C4-2B (cell line): ENCODE results near the gene NAIF1.

Experiments
- H3K27ac ChIP-seq: fragments of 450-650 bp; 2 replicates; pipeline ENCODE4 v1.5.1; 2017
- ZFX ChIP-seq: fragments of 450-650 bp; IDR thresholded peaks from 2 replicates; pipeline ENCODE4 v1.6.1; 2017
- TF ChIP-seq, protein P1 (sequence below): fragments of 450-650 bp; conservative IDR thresholded peaks from 2 replicates; pipeline ENCODE4 v1.5.1; 2017; ENCODE audit warnings: mild to moderate bottlenecking

NAIF1 gene

DNA sequence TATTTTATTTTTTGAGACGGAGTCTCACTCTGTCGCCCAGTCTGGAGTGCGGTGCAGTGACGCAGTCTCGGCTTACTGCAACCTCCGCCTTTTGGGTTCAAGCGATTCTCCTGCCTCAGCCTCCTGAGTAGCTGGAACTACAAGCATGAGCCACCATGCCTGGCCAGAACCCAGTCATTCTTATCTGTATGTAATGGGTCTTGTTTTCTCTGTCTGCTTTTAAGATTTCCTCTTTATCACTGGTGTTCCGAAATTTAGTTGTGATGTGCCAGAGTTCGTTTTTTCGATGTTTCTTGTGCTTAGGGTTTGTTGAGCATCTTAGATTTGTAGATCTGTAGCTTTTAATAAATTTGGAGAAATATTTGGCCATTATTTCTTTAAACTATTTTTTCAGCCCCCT is 20.1 kb upstream of the NAIF1 start:
- no peak overlapping the region for H3K27ac ChIP-seq
- TF ChIP-seq, protein P1, sequence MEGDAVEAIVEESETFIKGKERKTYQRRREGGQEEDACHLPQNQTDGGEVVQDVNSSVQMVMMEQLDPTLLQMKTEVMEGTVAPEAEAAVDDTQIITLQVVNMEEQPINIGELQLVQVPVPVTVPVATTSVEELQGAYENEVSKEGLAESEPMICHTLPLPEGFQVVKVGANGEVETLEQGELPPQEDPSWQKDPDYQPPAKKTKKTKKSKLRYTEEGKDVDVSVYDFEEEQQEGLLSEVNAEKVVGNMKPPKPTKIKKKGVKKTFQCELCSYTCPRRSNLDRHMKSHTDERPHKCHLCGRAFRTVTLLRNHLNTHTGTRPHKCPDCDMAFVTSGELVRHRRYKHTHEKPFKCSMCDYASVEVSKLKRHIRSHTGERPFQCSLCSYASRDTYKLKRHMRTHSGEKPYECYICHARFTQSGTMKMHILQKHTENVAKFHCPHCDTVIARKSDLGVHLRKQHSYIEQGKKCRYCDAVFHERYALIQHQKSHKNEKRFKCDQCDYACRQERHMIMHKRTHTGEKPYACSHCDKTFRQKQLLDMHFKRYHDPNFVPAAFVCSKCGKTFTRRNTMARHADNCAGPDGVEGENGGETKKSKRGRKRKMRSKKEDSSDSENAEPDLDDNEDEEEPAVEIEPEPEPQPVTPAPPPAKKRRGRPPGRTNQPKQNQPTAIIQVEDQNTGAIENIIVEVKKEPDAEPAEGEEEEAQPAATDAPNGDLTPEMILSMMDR, result no peak
- no peak for TF ChIP-seq ZFX

DNA sequence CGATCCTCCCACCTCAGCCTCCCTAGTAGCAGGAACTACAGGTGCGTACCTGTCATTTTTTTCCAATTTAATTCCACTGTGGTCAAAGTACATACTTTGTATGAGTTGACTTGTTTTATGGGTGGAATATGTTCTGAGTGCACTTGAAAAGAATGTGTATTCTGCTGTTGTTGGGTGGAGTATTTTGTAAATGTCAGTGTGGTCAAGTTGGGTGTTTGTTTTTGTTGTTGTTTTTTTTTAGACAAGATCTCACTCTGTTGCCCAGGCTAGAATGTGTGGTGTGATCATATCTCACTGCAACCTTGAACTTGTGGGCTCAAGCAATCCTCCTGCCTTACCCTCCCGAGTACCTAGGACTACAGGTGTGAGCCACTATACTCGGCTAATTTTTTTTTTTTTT is 18.8 kb upstream of the NAIF1 start:
- H3K27ac ChIP-seq, result no peak overlapping the region
- no peak for TF ChIP-seq ZFX

DNA sequence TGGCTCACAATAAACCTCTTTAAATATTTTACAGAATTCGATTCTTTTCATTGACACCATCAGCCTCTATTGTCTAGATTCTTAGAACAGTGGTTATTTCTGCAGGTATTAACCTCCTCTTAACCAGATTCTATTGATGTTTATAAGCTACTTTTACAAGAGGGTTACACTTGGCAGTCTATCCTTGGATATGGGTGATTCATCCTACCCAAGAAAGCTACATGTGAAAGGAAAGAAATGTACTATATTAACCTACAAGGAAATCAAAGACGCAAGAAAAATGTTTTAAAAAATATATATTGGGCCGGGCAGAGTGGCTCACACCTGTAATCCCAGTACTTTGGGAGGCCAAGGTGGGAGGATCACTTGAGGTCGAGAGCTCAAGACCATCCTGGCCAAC is 17.6 kb upstream of the NAIF1 start:
- TF ChIP-seq ZFX, result no peak
- TF ChIP-seq, protein P1, result no peak
- no peak overlapping the region for H3K27ac ChIP-seq

DNA sequence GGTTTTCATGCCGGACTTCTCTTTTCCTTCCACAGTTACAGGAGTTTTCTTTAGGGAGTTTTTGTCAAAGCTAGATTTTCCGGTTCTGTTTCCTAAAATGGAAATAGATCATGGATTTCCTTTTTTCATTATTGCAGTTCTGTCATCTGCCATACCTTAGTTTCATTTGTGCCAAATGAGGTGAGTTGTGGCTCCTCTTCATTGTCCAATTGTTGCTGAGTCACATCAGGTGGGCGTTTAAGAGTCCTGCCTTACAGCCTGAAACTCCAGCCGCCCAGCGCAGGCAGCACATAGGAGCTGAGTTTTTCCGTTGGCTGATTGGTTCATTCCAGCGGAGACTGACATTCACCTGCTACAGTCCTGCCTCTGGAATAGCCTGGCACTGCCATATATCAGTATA is 15.0 kb upstream of the NAIF1 start:
- H3K27ac ChIP-seq, result peak overlapping the region; percentile 13; the same call in 1 of the 2 replicates
- no peak for TF ChIP-seq ZFX
- TF ChIP-seq, protein P1, result no peak

DNA sequence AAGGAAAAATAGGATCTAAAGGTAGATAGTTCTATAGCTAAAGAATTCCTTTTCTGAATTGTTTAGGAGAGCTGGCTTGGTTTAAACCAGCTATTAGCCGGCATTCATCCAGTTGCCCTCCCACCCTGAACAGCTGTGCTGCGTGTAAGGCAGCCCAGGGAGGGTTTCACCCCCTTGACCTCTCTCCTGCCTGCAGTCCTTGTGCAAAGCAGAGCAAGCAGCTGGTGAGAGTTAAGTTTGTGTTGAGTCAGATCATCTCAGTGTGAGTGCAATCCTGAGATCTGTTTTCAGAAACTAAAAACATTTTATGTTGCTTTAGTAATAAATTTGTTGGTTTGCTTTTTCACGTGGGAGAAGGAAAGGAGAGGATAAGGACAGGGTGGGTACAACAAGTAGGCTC is 13.9 kb upstream of the NAIF1 start:
- H3K27ac ChIP-seq, result peak overlapping the region; percentile 30
- TF ChIP-seq, protein P1, result no peak
- TF ChIP-seq ZFX, result no peak

DNA sequence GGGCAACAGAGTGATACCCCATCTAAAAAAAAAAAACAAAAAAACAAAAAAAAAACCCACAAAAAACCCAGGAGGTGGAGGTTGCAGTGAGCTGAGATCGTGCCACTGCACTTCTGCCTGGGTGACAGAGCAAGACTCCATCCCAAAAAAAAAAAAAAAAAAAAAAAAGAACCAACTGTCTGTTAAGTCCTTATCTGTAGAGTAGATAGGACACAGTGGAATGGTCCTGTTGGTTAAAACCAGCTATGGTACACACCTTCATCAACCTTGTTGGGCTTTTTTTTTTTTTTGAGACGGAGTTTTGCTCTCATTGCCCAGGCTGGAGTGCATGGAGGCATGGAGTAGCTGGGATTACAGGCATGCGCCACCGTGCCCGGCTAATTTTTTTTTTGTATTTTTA is 13.1 kb upstream of the NAIF1 start:
- TF ChIP-seq, protein P1, result no peak
- no peak for TF ChIP-seq ZFX
- peak overlapping the region; percentile 85 for H3K27ac ChIP-seq

DNA sequence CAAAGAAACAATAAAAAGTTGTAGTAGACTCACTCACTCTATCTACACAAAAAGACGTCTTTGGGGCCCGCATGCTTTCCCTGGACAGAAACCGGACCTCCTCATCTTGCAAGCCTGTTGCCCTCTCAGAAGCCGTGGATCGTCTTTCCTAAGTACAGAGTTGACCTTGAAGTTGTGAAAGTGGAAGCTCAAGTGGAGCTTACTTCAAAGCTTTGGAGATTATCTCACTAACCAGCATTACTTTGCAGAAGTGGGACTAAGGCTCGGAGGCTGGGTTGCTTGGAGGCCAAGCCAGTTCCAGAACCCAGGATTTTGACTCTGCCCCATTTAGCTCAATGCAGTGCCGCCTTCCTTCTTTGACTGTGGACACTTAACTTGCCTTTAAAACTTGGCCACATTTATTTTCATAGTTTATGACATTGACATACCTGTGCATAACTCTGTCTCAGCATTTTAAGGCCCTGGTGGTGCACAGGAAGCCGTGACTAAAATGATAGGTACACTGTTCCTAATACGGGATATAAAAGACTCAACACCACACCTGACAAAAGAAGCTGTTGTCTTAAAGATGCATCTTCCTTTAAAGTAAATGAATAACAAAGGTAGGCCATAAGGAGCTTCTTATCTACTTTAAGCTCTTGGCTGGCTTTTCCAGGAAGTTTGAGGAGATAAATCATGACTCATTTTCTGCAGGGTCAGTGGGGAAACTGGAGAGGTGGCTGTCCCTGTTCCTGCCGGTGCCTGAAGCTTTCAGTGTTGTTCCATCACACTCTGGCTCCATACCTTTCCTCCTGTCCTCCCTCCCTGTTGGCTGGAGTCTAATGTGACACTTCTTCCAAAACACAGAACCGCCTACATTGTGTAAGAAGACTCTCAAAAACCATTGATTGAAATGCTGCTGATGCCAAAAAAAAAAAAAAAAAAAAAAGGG is 11.6 kb upstream of the NAIF1 start:
- TF ChIP-seq, protein P1, result no peak
- no peak for TF ChIP-seq ZFX
- H3K27ac ChIP-seq, result peak overlapping the region; percentile 85
